HepG2 (cell line): ENCODE measurements around the gene ATP5F1E. TPM values are rescaled to one million over a fixed set of nuclear protein-coding genes. Genes with fewer than 3 reads are reported as not detected.

Experiments
- ATAC-seq: fragments of 200-7000 bp; cut with Tn5 transposase; 3 replicates; pipeline ENCODE4 v1.9.1; 2020; ENCODE audit warnings: mild to moderate bottlenecking, moderate library complexity
- BruUV-seq: library from RNA; stranded (reverse); fragments of 400-500 nt; replicated peaks from 2 replicates; lab custom pipeline; 2021; lab: Mats Ljungman, UMichigan
- CTCF ChIA-PET: fragments of 300-600 bp; formaldehyde crosslinking; extraction: SDS; loops from one replicate; lab custom pipeline; 2021; ENCODE audit warnings: low total read pairs, inconsistent platforms, low intra/inter-chr PET ratio; lab: Yijun Ruan, JAX
- POLR2A ChIA-PET: fragments of 350-600 bp; sonication (Branson Sonifier 250); formaldehyde crosslinking; loops from one replicate; lab custom pipeline; 2020; ENCODE audit warnings: antibody characterized with exemption, inconsistent platforms; lab: Yijun Ruan, JAX
- DNase-seq: peaks from one replicate; pipeline ENCODE4 v3.0.0-alpha.2; 2015; ENCODE audit warnings: low spot score
- FAIRE-seq: peaks from 3 replicates; lab custom pipeline; 2011; peaks lifted over from hg19 to GRCh38; lab: Jason Lieb, UNC
- H2AFZ ChIP-seq: one replicate; pipeline ENCODE4 v1.6.1; 2011; ENCODE audit warnings: low read length, inconsistent platforms
- H3K27ac ChIP-seq: fragments of 300-600 bp; 3 replicates; pipeline ENCODE4 v1.8.0; 2011; ENCODE audit warnings: mixed run types, mild to moderate bottlenecking, mixed read lengths, low read length, inconsistent platforms; ENCODE audit not compliant: insufficient read depth; ENCODE audit errors: extremely low read length
- H3K27me3 ChIP-seq, 2 experiments: fragments of 200-600 bp in 1 of 2; 2 replicates in 1 of 2; 3 replicates in 1 of 2; pipeline versions ENCODE4 v1.6.0 to v1.8.0; 2011; ENCODE audit warnings: low read length in 2 of 2, mild to moderate bottlenecking in 2 of 2, moderate library complexity in 2 of 2, inconsistent platforms in 1 of 2; ENCODE audit not compliant: insufficient read depth in 2 of 2, control insufficient read depth in 1 of 2
- H3K36me3 ChIP-seq, 2 experiments: fragments of 200-600 bp in 1 of 2; replicated peaks in 1 of 2; 2 replicates in 1 of 2; 3 replicates in 1 of 2; pipeline versions ENCODE4 v1.5.1 to v1.8.0; 2011; ENCODE audit warnings: low read length in 2 of 2, inconsistent platforms in 1 of 2; ENCODE audit not compliant: insufficient read depth in 2 of 2, control insufficient read depth in 1 of 2
- H3K4me1 ChIP-seq: 2 replicates; pipeline ENCODE4 v1.5.1; 2012; ENCODE audit warnings: low read length, inconsistent platforms; ENCODE audit not compliant: insufficient read depth
- H3K4me2 ChIP-seq: 2 replicates; pipeline ENCODE4 v1.6.0; 2011; ENCODE audit warnings: low read depth, low read length, inconsistent platforms
- H3K4me3 ChIP-seq, 3 experiments: fragments of 200-600 bp in 1 of 3; sonication (generic), shearing (Covaris generic) in 1 of 3; replicated peaks in 1 of 3; 2 replicates each; pipeline ENCODE4 v1.5.1; 2011 to 2016; ENCODE audit warnings: low read length in 3 of 3, inconsistent platforms in 2 of 3, low read depth in 2 of 3, mild to moderate bottlenecking in 2 of 3, control low read depth in 1 of 3, mixed read lengths in 1 of 3; ENCODE audit not compliant: insufficient read depth in 1 of 3
- H3K79me2 ChIP-seq: one replicate; pipeline ENCODE4 v1.6.1; 2011; ENCODE audit warnings: low read length, inconsistent platforms; ENCODE audit not compliant: insufficient read depth
- H3K9ac ChIP-seq: 2 replicates; pipeline ENCODE4 v1.6.0; 2011; ENCODE audit warnings: mild to moderate bottlenecking, low read depth, low read length, inconsistent platforms; ENCODE audit not compliant: insufficient read depth
- H3K9me3 ChIP-seq: 2 replicates; pipeline ENCODE4 v1.5.1; 2012; ENCODE audit warnings: mild to moderate bottlenecking, low read length
- H4K20me1 ChIP-seq: 2 replicates; pipeline ENCODE4 v1.6.0; 2011; ENCODE audit warnings: inconsistent platforms, mild to moderate bottlenecking, low read length, moderate library complexity; ENCODE audit not compliant: insufficient read depth
- ATF4 ChIP-seq, 2 experiments: fragments of 450-650 bp in 1 of 2; sonication (generic) in 1 of 2; formaldehyde crosslinking; IDR thresholded peaks; 2 replicates each; pipeline versions ENCODE4 v1.5.0 to v1.8.0; 2020 to 2022; ENCODE audit warnings: mild to moderate bottlenecking in 1 of 2, missing genetic modification reagents in 1 of 2
- CTCF ChIP-seq: sonication (generic); formaldehyde crosslinking; IDR thresholded peaks from 2 replicates; pipeline ENCODE4 v1.5.0; 2020; ENCODE audit warnings: mild to moderate bottlenecking, missing genetic modification reagents, moderate library complexity
- SNAPC2 ChIP-seq: sonication (generic); formaldehyde crosslinking; IDR thresholded peaks from 2 replicates; pipeline ENCODE4 v1.8.1; 2022; ENCODE audit warnings: mild to moderate bottlenecking, missing genetic modification reagents
- STAG1 ChIP-seq: sonication (generic); formaldehyde crosslinking; IDR thresholded peaks from 2 replicates; pipeline ENCODE4 v1.4.0; 2020; ENCODE audit warnings: missing genetic modification reagents
- ZNF513 ChIP-seq: sonication (generic); formaldehyde crosslinking; conservative IDR thresholded peaks from 2 replicates; pipeline ENCODE4 v1.5.0; 2020; ENCODE audit warnings: missing genetic modification reagents
- WGBS: methylation state at CpG from one replicate; pipeline ENCODE4 v1.1.6; 2017; ENCODE audit warnings: low lambda C conversion rate; 5-methylcytosine and 5-hydroxymethylcytosine counted together
- in situ Hi-C: cut with HindIII; loops from 2 replicates; pipeline ENCODE4 v1.10.0; 2017; ENCODE audit warnings: low pct_unique_long_range_greater_than_20kb; ENCODE audit not compliant: extremely low pct_ligation_motif_present
- intact Hi-C: fragments of 100-400 bp; cut with micrococcal nuclease; formaldehyde crosslinking; loops from one replicate; pipeline ENCODE4 v1.10.0; 2022; ENCODE audit not compliant: unreplicated experiment
- polyA plus RNA-seq, 8 experiments: library from polyadenylated mRNA; depleted of rRNA in 3 of 8; stranded (reverse) in 7 of 8; unstranded in 1 of 8; fragments of >200 nt; fragmentation: Illumina TruSeq in 4 of 8; extraction: Trizol in 4 of 8; gene quantifications; 2 replicates each; pipeline versions ENCODE4 v1.2.1 to v1.2.3, GENCODE V29; 2011 to 2016; ENCODE audit warnings: low read depth in 4 of 8, missing spikeins in 1 of 8, mixed read lengths in 1 of 8; ENCODE audit not compliant: insufficient read depth in 1 of 8
- total RNA-seq, 5 experiments: library from RNA; depleted of rRNA; stranded (reverse); fragments of >200 nt; fragmentation: Illumina TruSeq; extraction: Trizol; gene quantifications; 2 replicates each; pipeline ENCODE4 v1.2.3, GENCODE V29; 2016; ENCODE audit warnings: low read depth in 1 of 5

Gene ATP5F1E
- total and polyA plus RNA-seq, 2 of the 13 experiments (the other 11 are each of a cell fraction or from before 2014, with no cell fraction given) = 121 to 134 TPM

- CTCF ChIA-PET = no interaction called here
- intact Hi-C loops (loop anchor here (1.0 kb wide), 1 partner anchor 167 kb away; no protein-coding TSS in a partner anchor), in situ Hi-C loops (no loop called here)
- no peak for ATAC-seq
- Histone ChIP-seq H3K9me3 (no peaks in the 10 kb centered on the region), H3K4me2 (no peak overlapping the region), H3K27ac (no peak overlapping the region), H3K36me3 (no peaks in the 10 kb centered on the region), H3K9ac (no peak overlapping the region), H3K79me2 (no peaks in the 10 kb centered on the region), H3K4me3 (no peak overlapping the region), H3K27me3 (peaks cover 0 to 9% of the 10 kb centered on the region in 2 experiments; a peak in 1 of 5 replicates), H2AFZ (no peak overlapping the region), H3K4me1 (no peaks in the 10 kb centered on the region), H4K20me1 (no peaks in the 10 kb centered on the region)
- WGBS = 69% methylated on average over 7 of the region's 7 CpGs
- no TSS peak for BruUV-seq
- FAIRE-seq = no peak
- no peak for DNase-seq
- TF ChIP-seq CTCF (CRISPR knock-in tag) = 0 out of 2 replicates have a peak, but pooled peaks have one; percentile 14
- TF ChIP-seq SNAPC2 (CRISPR knock-in tag) = no peak
- POLR2A ChIA-PET = no interaction called here
Observed at GRCh38 chr20:59055302-59055701, 23.2 kb upstream of the ATP5F1E start.

- BruUV-seq = no TSS peak
- in situ Hi-C loops (no loop called here), intact Hi-C loops (no loop called here)
- Histone ChIP-seq H3K4me3 (no peak overlapping the region), H3K79me2 (no peaks in the 10 kb centered on the region), H3K27ac (no peak overlapping the region), H3K36me3 (no peaks in the 10 kb centered on the region), H4K20me1 (no peaks in the 10 kb centered on the region), H2AFZ (no peak overlapping the region), H3K27me3 (peaks cover 2 to 9% of the 10 kb centered on the region in 2 experiments; a peak in 2 of 5 replicates), H3K9ac (no peak overlapping the region), H3K4me1 (peaks cover 18% of the 10 kb centered on the region), H3K4me2 (no peak overlapping the region), H3K9me3 (no peaks in the 10 kb centered on the region)
- ChIA-PET CTCF (no interaction called here), POLR2A (no interaction called here)
- no peak for TF ChIP-seq ZNF513 (CRISPR knock-in tag)
- no peak for TF ChIP-seq STAG1 (CRISPR knock-in tag)
- TF ChIP-seq ATF4 (CRISPR knock-in tag; IDR thresholded peaks at IDR 0.05) = no peak
- WGBS = 44% methylated on average over 6 of the region's 6 CpGs
- ATAC-seq (no peak), FAIRE-seq (no peak), DNase-seq (no peak)
Observed at GRCh38 chr20:59051666-59052185, 19.6 kb upstream of the ATP5F1E start.
